Right forelimb (tissue), 1 donor: ENCODE results near the gene ELL3.
A peak's percentile ranks its signal among the peaks of the same experiment; 100 is the strongest.
"Not testable (repeated sequence)": the region's sequence is repeated elsewhere in the genome, so short reads cannot be mapped to it uniquely, and the experiment has no call there.

ENCODE experiments used
- DNase-seq: peaks from one replicate; pipeline ENCODE4 v3.0.0-alpha.2; 2018

ELL3 gene

GRCh38 chr15:43791993-43792760 lies 15.4 kb upstream of the ELL3 start, which contains the start of gene SERF2:
Gene SERF2 (plus strand): TSS chr15:43792320. CDS start chr15:43792377, 57 bp downstream.
- DNase-seq, result peak; percentile 100

- DNase-seq, result no peak
Observed at GRCh38 chr15:43789409-43789808, 12.6 kb upstream of the ELL3 start.

- DNase-seq, result no peak
Observed at GRCh38 chr15:43779016-43779415, 2.2 kb upstream of the ELL3 start.

- DNase-seq, result peak; percentile 84
Observed at GRCh38 chr15:43777267-43777914, 625 bp upstream of the ELL3 start.

- DNase-seq, result peak; percentile 54
Observed at GRCh38 chr15:43776101-43776717, 557 bp downstream of the ELL3 start.

- no peak for DNase-seq
Observed at GRCh38 chr15:43775411-43775965, 1.3 kb downstream of the ELL3 start.

- no peak for DNase-seq
Observed at GRCh38 chr15:43774062-43774461, 2.7 kb downstream of the ELL3 start.

GRCh38 chr15:43772624-43773023 lies 4.1 kb downstream of the ELL3 start:
- no peak for DNase-seq

- no peak for DNase-seq
Observed at GRCh38 chr15:43771816-43772215, 5.0 kb downstream of the ELL3 start.

GRCh38 chr15:43769584-43770228 lies 7.1 kb downstream of the ELL3 start:
- peak; percentile 59 for DNase-seq

- no peak for DNase-seq
Observed at GRCh38 chr15:43763819-43764446, 12.8 kb downstream of the ELL3 start.

GRCh38 chr15:43762824-43763223 lies 13.9 kb downstream of the ELL3 start:
- DNase-seq, result no peak

- no peak for DNase-seq
Observed at GRCh38 chr15:43751885-43752284, 24.9 kb downstream of the ELL3 start.

- DNase-seq, result no peak
Observed at GRCh38 chr15:43749690-43750345, 26.9 kb downstream of the ELL3 start.

- no peak for DNase-seq
Observed at GRCh38 chr15:43748376-43748775, 28.4 kb downstream of the ELL3 start.

- not testable (repeated sequence) for DNase-seq
Observed at GRCh38 chr15:43746903-43747309, 29.9 kb downstream of the ELL3 start.

- peak; percentile 96 for DNase-seq
Observed at GRCh38 chr15:43746245-43746902, 30.4 kb downstream of the ELL3 start, which contains the start of gene PDIA3. Gene PDIA3 (plus strand): TSS chr15:43746438. CDS start chr15:43746540, 102 bp downstream.

- no peak for DNase-seq
Observed at GRCh38 chr15:43735416-43735815, 41.4 kb downstream of the ELL3 start.

- DNase-seq, result not testable (repeated sequence)
Observed at GRCh38 chr15:43728053-43728725, 48.6 kb downstream of the ELL3 start.

GRCh38 chr15:43726306-43726705 lies 50.5 kb downstream of the ELL3 start:
- DNase-seq, result not testable (repeated sequence)

GRCh38 chr15:43723151-43723550 lies 53.6 kb downstream of the ELL3 start:
- DNase-seq, result no peak
